ENCODE results near the gene GNAS. TPM values are rescaled to one million over a fixed set of nuclear protein-coding genes. Genes with fewer than 3 reads are reported as not detected.

The GNAS gene
- total and polyA plus RNA-seq, 10 of the 15 experiments (the other 5 are each of a cell fraction or from before 2014, with no cell fraction given): 209 to 950 (median 394) TPM

- Histone ChIP-seq H3K36me3 (ENCODE audit: control insufficient read depth in 2 of 2, insufficient read depth in 2 of 2, low read length in 1 of 2) (peaks cover 17 to 29% of the 10 kb centered on the region in 2 experiments), H4K20me1 (ENCODE audit: control insufficient read depth, insufficient read depth) (no peaks in the 10 kb centered on the region), H3K9ac (ENCODE audit: control insufficient read depth, insufficient read depth, low read length) (no peak overlapping the region), H3K27me3 (replicated peaks in 1 of 2; ENCODE audit: control insufficient read depth in 2 of 2, insufficient read depth in 2 of 2, low read length in 1 of 2) (no peaks in the 10 kb centered on the region), H3K79me2 (ENCODE audit: control insufficient read depth, insufficient read depth, low read length) (peaks cover 5% of the 10 kb centered on the region), H3K9me3 (replicated peaks; ENCODE audit: control insufficient read depth, insufficient read depth, low read length) (no peaks in the 10 kb centered on the region), H3K4me2 (ENCODE audit: control insufficient read depth, insufficient read depth) (no peak overlapping the region), H2AFZ (ENCODE audit: control insufficient read depth, low read depth, low read length) (no peak overlapping the region), H3K4me1 (ENCODE audit: control insufficient read depth, insufficient read depth, low read length) (peaks cover 22% of the 10 kb centered on the region), H3K27ac (ENCODE audit: control insufficient read depth, insufficient read depth) (no peak overlapping the region), H3K4me3 (no peak overlapping the region)
- FAIRE-seq (no peak), ATAC-seq (no peak), DNase-seq (ENCODE audit: low read depth, low spot score) (no peak)
- ChIA-PET SMC1A (ENCODE audit: uncharacterized antibody, unreplicated experiment) (interaction anchor here (1.0 to 1.2 kb wide), 2 partner anchors 25 to 96 kb away, joined by 3 read pairs; no protein-coding TSS in a partner anchor), RAD21 (ENCODE audit: unreplicated experiment) (no interaction called here), POLR2A (no interaction called here), CTCF (no interaction called here)
- no TSS peak for BruUV-seq (replicated peaks)
- TF ChIP-seq RFX5 (IDR thresholded peaks at IDR 0.05; ENCODE audit: low read depth, low read length) (no peak), ZBTB40 (IDR thresholded peaks at IDR 0.05; ENCODE audit: borderline replicate concordance) (no peak), CBX5 (IDR thresholded peaks at IDR 0.05; ENCODE audit: low read depth) (no peak), BCL11A (IDR thresholded peaks at IDR 0.05; ENCODE audit: low read depth, low read length) (no peak), ZBTB33 (IDR thresholded peaks at IDR 0.05) (no peak), PAX8 (IDR thresholded peaks at IDR 0.05) (no peak), IKZF2 (IDR thresholded peaks at IDR 0.05) (no peak), RELA (IDR thresholded peaks at IDR 0.05; ENCODE audit: borderline replicate concordance, partially characterized antibody) (no peak), SPI1 (IDR thresholded peaks at IDR 0.05; ENCODE audit: borderline replicate concordance, insufficient read depth, low read depth, low read length) (no peak), EZH2 (IDR thresholded peaks at IDR 0.05; ENCODE audit: borderline replicate concordance, control insufficient read depth, low read depth, low read length) (no peak)
- TF ChIP-seq, protein P1, sequence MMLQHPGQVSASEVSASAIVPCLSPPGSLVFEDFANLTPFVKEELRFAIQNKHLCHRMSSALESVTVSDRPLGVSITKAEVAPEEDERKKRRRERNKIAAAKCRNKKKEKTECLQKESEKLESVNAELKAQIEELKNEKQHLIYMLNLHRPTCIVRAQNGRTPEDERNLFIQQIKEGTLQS (IDR thresholded peaks at IDR 0.05; ENCODE audit: borderline replicate concordance, extremely low read depth, low read depth, low read length): no peak
- 97% methylated on average over 4 of the region's 4 CpGs for WGBS (ENCODE audit: insufficient coverage, insufficient replicate concordance, low lambda C conversion rate, missing lambda C conversion rate)
- in situ Hi-C loops (cut with MboI) (no loop called here), intact Hi-C loops (cut with micrococcal nuclease; ENCODE audit: unreplicated experiment) (no loop called here)
These were observed 60.6 kb downstream of the GNAS start for GRCh38 chr20:58913079-58913478.
